Measurements from ENCODE around the gene NCOR1.

DNA sequence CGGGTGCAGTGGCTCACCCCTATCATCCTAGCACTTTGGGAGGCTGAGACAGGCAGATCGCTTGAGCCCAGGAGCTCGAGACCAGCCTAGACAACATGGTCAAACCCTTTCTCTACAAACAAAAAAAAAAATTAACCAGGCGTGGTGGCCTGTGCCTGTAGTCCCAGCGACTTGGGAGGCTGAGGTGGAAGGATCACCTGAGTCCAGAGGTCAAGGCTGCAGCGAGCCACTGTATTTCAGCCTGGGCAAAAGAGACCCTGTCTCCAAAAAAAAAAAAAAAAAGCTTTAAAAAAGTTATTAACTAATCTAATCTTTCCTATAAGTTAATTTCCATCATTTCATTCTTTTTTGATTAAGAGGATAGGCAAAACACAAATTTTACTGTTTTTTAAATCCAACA is 2.5 kb downstream of the NCOR1 start:
- TF ChIP-seq, protein P1, sequence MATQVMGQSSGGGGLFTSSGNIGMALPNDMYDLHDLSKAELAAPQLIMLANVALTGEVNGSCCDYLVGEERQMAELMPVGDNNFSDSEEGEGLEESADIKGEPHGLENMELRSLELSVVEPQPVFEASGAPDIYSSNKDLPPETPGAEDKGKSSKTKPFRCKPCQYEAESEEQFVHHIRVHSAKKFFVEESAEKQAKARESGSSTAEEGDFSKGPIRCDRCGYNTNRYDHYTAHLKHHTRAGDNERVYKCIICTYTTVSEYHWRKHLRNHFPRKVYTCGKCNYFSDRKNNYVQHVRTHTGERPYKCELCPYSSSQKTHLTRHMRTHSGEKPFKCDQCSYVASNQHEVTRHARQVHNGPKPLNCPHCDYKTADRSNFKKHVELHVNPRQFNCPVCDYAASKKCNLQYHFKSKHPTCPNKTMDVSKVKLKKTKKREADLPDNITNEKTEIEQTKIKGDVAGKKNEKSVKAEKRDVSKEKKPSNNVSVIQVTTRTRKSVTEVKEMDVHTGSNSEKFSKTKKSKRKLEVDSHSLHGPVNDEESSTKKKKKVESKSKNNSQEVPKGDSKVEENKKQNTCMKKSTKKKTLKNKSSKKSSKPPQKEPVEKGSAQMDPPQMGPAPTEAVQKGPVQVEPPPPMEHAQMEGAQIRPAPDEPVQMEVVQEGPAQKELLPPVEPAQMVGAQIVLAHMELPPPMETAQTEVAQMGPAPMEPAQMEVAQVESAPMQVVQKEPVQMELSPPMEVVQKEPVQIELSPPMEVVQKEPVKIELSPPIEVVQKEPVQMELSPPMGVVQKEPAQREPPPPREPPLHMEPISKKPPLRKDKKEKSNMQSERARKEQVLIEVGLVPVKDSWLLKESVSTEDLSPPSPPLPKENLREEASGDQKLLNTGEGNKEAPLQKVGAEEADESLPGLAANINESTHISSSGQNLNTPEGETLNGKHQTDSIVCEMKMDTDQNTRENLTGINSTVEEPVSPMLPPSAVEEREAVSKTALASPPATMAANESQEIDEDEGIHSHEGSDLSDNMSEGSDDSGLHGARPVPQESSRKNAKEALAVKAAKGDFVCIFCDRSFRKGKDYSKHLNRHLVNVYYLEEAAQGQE (IDR thresholded peaks at IDR 0.05; ENCODE audit: unreplicated experiment) = no peak
- TF ChIP-seq EZH2 (IDR thresholded peaks at IDR 0.05; ENCODE audit: low read depth, unreplicated experiment) = no peak
- TF ChIP-seq, protein P2, sequence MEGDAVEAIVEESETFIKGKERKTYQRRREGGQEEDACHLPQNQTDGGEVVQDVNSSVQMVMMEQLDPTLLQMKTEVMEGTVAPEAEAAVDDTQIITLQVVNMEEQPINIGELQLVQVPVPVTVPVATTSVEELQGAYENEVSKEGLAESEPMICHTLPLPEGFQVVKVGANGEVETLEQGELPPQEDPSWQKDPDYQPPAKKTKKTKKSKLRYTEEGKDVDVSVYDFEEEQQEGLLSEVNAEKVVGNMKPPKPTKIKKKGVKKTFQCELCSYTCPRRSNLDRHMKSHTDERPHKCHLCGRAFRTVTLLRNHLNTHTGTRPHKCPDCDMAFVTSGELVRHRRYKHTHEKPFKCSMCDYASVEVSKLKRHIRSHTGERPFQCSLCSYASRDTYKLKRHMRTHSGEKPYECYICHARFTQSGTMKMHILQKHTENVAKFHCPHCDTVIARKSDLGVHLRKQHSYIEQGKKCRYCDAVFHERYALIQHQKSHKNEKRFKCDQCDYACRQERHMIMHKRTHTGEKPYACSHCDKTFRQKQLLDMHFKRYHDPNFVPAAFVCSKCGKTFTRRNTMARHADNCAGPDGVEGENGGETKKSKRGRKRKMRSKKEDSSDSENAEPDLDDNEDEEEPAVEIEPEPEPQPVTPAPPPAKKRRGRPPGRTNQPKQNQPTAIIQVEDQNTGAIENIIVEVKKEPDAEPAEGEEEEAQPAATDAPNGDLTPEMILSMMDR (conservative IDR thresholded peaks at IDR 0.05; ENCODE audit: low read depth in 2 of 2) = no peak
- TF ChIP-seq, protein P3, sequence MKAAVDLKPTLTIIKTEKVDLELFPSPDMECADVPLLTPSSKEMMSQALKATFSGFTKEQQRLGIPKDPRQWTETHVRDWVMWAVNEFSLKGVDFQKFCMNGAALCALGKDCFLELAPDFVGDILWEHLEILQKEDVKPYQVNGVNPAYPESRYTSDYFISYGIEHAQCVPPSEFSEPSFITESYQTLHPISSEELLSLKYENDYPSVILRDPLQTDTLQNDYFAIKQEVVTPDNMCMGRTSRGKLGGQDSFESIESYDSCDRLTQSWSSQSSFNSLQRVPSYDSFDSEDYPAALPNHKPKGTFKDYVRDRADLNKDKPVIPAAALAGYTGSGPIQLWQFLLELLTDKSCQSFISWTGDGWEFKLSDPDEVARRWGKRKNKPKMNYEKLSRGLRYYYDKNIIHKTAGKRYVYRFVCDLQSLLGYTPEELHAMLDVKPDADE (IDR thresholded peaks at IDR 0.05) = no peak
- no peak for TF ChIP-seq POLR2AphosphoS5 (IDR thresholded peaks at IDR 0.05; ENCODE audit: low read depth)
- TF ChIP-seq NANOG (IDR thresholded peaks at IDR 0.05; ENCODE audit: borderline replicate concordance) = no peak
- no peak for TF ChIP-seq CREB1 (CRISPR knock-in tag; IDR thresholded peaks at IDR 0.05; ENCODE audit: low read depth)
- no peak for TF ChIP-seq EZH2phosphoT487 (IDR thresholded peaks at IDR 0.05; ENCODE audit: unreplicated experiment)
- no peak for TF ChIP-seq STAT1 (IDR thresholded peaks at IDR 0.05; ENCODE audit: unreplicated experiment)
- no peak for TF ChIP-seq JUNB (IDR thresholded peaks at IDR 0.05; ENCODE audit: unreplicated experiment)
- no peak for TF ChIP-seq ZNF114 (CRISPR knock-in tag; IDR thresholded peaks at IDR 0.05)
- TF ChIP-seq, protein P4, sequence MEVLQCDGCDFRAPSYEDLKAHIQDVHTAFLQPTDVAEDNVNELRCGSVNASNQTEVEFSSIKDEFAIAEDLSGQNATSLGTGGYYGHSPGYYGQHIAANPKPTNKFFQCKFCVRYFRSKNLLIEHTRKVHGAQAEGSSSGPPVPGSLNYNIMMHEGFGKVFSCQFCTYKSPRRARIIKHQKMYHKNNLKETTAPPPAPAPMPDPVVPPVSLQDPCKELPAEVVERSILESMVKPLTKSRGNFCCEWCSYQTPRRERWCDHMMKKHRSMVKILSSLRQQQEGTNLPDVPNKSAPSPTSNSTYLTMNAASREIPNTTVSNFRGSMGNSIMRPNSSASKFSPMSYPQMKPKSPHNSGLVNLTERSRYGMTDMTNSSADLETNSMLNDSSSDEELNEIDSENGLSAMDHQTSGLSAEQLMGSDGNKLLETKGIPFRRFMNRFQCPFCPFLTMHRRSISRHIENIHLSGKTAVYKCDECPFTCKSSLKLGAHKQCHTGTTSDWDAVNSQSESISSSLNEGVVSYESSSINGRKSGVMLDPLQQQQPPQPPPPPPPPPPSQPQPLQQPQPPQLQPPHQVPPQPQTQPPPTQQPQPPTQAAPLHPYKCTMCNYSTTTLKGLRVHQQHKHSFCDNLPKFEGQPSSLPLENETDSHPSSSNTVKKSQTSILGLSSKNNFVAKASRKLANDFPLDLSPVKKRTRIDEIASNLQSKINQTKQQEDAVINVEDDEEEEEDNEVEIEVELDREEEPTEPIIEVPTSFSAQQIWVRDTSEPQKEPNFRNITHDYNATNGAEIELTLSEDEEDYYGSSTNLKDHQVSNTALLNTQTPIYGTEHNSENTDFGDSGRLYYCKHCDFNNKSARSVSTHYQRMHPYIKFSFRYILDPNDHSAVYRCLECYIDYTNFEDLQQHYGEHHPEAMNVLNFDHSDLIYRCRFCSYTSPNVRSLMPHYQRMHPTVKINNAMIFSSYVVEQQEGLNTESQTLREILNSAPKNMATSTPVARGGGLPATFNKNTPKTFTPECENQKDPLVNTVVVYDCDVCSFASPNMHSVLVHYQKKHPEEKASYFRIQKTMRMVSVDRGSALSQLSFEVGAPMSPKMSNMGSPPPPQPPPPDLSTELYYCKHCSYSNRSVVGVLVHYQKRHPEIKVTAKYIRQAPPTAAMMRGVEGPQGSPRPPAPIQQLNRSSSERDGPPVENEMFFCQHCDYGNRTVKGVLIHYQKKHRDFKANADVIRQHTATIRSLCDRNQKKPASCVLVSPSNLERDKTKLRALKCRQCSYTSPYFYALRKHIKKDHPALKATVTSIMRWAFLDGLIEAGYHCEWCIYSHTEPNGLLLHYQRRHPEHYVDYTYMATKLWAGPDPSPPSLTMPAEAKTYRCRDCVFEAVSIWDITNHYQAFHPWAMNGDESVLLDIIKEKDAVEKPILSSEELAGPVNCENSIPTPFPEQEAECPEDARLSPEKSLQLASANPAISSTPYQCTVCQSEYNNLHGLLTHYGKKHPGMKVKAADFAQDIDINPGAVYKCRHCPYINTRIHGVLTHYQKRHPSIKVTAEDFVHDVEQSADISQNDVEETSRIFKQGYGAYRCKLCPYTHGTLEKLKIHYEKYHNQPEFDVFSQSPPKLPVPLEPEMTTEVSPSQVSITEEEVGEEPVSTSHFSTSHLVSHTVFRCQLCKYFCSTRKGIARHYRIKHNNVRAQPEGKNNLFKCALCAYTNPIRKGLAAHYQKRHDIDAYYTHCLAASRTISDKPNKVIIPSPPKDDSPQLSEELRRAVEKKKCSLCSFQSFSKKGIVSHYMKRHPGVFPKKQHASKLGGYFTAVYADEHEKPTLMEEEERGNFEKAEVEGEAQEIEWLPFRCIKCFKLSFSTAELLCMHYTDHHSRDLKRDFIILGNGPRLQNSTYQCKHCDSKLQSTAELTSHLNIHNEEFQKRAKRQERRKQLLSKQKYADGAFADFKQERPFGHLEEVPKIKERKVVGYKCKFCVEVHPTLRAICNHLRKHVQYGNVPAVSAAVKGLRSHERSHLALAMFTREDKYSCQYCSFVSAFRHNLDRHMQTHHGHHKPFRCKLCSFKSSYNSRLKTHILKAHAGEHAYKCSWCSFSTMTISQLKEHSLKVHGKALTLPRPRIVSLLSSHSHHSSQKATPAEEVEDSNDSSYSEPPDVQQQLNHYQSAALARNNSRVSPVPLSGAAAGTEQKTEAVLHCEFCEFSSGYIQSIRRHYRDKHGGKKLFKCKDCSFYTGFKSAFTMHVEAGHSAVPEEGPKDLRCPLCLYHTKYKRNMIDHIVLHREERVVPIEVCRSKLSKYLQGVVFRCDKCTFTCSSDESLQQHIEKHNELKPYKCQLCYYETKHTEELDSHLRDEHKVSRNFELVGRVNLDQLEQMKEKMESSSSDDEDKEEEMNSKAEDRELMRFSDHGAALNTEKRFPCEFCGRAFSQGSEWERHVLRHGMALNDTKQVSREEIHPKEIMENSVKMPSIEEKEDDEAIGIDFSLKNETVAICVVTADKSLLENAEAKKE (CRISPR knock-in tag; IDR thresholded peaks at IDR 0.05) = no peak
- no peak for TF ChIP-seq ZNF331 (CRISPR knock-in tag; IDR thresholded peaks at IDR 0.05; ENCODE audit: low read depth)

Measured in GM23338 (cell line).